A549 (cell line): ENCODE results near the gene CNST. TPM values are rescaled to one million over a fixed set of nuclear protein-coding genes. Genes with fewer than 3 reads are reported as not detected.
"Not testable (repeated sequence)": the region's sequence is repeated elsewhere in the genome, so short reads cannot be mapped to it uniquely, and the experiment has no call there.

Source experiments
- ATAC-seq, 2 experiments: fragments of 200-7000 bp in 1 of 2; fragments of >200 bp in 1 of 2; cut with Nextera tagmentation in 1 of 2; cut with Tn5 transposase in 1 of 2; 3 replicates each; pipeline versions ENCODE4 v1.8.0 to v1.9.1; 2018 to 2020; ENCODE audit warnings: mild to moderate bottlenecking in 1 of 2, moderate library complexity in 1 of 2
- CTCF ChIA-PET: fragments of 300-600 bp; sonication (Branson Sonifier 250); formaldehyde crosslinking; extraction: SDS; loops from one replicate; lab custom pipeline; 2021; ENCODE audit warnings: antibody characterized with exemption, inconsistent platforms; lab: Yijun Ruan, JAX
- POLR2A ChIA-PET: fragments of 350-600 bp; formaldehyde crosslinking; extraction: SDS; loops from one replicate; lab custom pipeline; 2021; ENCODE audit warnings: antibody characterized with exemption, inconsistent platforms; lab: Yijun Ruan, JAX
- DNase-seq, 2 experiments: peaks; one replicate each; pipeline versions ENCODE4 v3.0.0 to v3.0.0-alpha.2; 2011 to 2016; ENCODE audit warnings: low read depth in 1 of 2, low spot score in 1 of 2
- FAIRE-seq: peaks from 2 replicates; lab custom pipeline; 2011; peaks lifted over from hg19 to GRCh38; lab: Jason Lieb, UNC
- H3K27ac ChIP-seq, 2 experiments: fragments of >200 bp; sonication (Bioruptor Twin); formaldehyde crosslinking; 3 replicates each; pipeline ENCODE4 v1.5.1; 2016 to 2017
- H3K4me1 ChIP-seq: fragments of >200 bp; sonication (Bioruptor Twin); formaldehyde crosslinking; 3 replicates; pipeline ENCODE4 v1.6.1; 2016
- H3K4me2 ChIP-seq: fragments of >200 bp; sonication (Bioruptor Twin); formaldehyde crosslinking; 3 replicates; pipeline ENCODE4 v1.6.1; 2016
- H3K4me3 ChIP-seq: fragments of >200 bp; sonication (Bioruptor Twin); formaldehyde crosslinking; 3 replicates; pipeline ENCODE4 v1.5.1; 2016
- H3K9me3 ChIP-seq: fragments of >200 bp; sonication (Bioruptor Twin); formaldehyde crosslinking; 3 replicates; pipeline ENCODE4 v1.6.1; 2016
- BCL3 ChIP-seq: fragments of >200 bp; sonication (Bioruptor Twin); formaldehyde crosslinking; IDR thresholded peaks from 3 replicates; pipeline ENCODE4 v1.6.1; 2016
- E2F6 ChIP-seq: IDR thresholded peaks from 2 replicates; pipeline ENCODE4 v1.6.1; 2012; ENCODE audit warnings: low read depth, borderline replicate concordance
- EHF ChIP-seq: fragments of 250-450 bp; sonication (Bioruptor Pico); IDR thresholded peaks from 2 replicates; pipeline ENCODE4 v1.5.0; 2020; ENCODE audit warnings: mild to moderate bottlenecking
- ELK1 ChIP-seq: fragments of 150-350 bp; IDR thresholded peaks from 2 replicates; pipeline ENCODE4 v1.6.1; 2014; ENCODE audit warnings: low read depth, mild to moderate bottlenecking, low read length
- FOSL2 ChIP-seq, 2 experiments: fragments of 450-650 bp in 1 of 2; fragments of >200 bp in 1 of 2; sonication (Bioruptor Twin) in 1 of 2; formaldehyde crosslinking; IDR thresholded peaks; 2 replicates each; pipeline versions ENCODE4 v1.5.0 to v1.6.1; 2016 to 2020; ENCODE audit warnings: mild to moderate bottlenecking in 1 of 2, moderate library complexity in 1 of 2
- FOXS1 ChIP-seq: fragments of 250-450 bp; sonication (Bioruptor Pico); IDR thresholded peaks from 2 replicates; pipeline ENCODE4 v1.5.0; 2020; ENCODE audit warnings: mild to moderate bottlenecking, moderate library complexity
- HDAC2 ChIP-seq: fragments of 200-600 bp; sonication (generic); IDR thresholded peaks from 2 replicates; pipeline ENCODE4 v1.6.1; 2016
- MYC ChIP-seq: IDR thresholded peaks from 2 replicates; pipeline ENCODE4 v1.6.1; 2012; ENCODE audit warnings: mild to moderate bottlenecking, inconsistent platforms, low read length, improper control_type of control experiment, borderline replicate concordance
- NFE2L2 ChIP-seq: fragments of 150-350 bp; conservative IDR thresholded peaks from 2 replicates; pipeline ENCODE4 v1.6.1; 2014; ENCODE audit warnings: low read length
- NPAS2 ChIP-seq: fragments of 250-450 bp; sonication (Bioruptor Pico); IDR thresholded peaks from 2 replicates; pipeline ENCODE4 v1.8.0; 2022; ENCODE audit warnings: mild to moderate bottlenecking, moderate library complexity, borderline replicate concordance
- NR3C1 ChIP-seq: fragments of >200 bp; sonication (Bioruptor Twin); formaldehyde crosslinking; IDR thresholded peaks from 3 replicates; pipeline ENCODE4 v1.6.1; 2017
- PHF8 ChIP-seq: fragments of 200-600 bp; sonication (generic); IDR thresholded peaks from 2 replicates; pipeline ENCODE4 v1.6.1; 2016; ENCODE audit warnings: low read depth, mild to moderate bottlenecking, antibody characterized with exemption, moderate library complexity, borderline replicate concordance
- POLR2AphosphoS2 ChIP-seq: conservative IDR thresholded peaks from 2 replicates; pipeline ENCODE4 v1.6.1; 2012; ENCODE audit warnings: low read length, improper control_type of control experiment, inconsistent platforms
- RARB ChIP-seq: fragments of 250-450 bp; sonication (Bioruptor Pico); IDR thresholded peaks from 2 replicates; pipeline ENCODE4 v1.8.0; 2021; ENCODE audit warnings: mild to moderate bottlenecking, moderate library complexity
- RFX5 ChIP-seq: fragments of 450-650 bp; IDR thresholded peaks from 2 replicates; pipeline ENCODE4 v1.7.1; 2014; ENCODE audit warnings: antibody characterized with exemption, mild to moderate bottlenecking, moderate library complexity
- SREBF2 ChIP-seq: fragments of 450-650 bp; IDR thresholded peaks from 2 replicates; pipeline ENCODE4 v1.6.1; 2014; ENCODE audit warnings: mild to moderate bottlenecking, moderate library complexity
- ZFP36 ChIP-seq: fragments of 450-650 bp; IDR thresholded peaks from 2 replicates; pipeline ENCODE4 v1.6.1; 2014; ENCODE audit warnings: borderline replicate concordance; ENCODE audit not compliant: partially characterized antibody
- ZNF302 ChIP-seq: fragments of 250-450 bp; sonication (Bioruptor Pico); IDR thresholded peaks from 2 replicates; pipeline ENCODE4 v1.9.0; 2021; ENCODE audit warnings: inconsistent platforms, mild to moderate bottlenecking, moderate library complexity
- WGBS: methylation state at CpG from one replicate; pipeline ENCODE4 v1.1.6; 2017; ENCODE audit errors: missing lambda C conversion rate; 5-methylcytosine and 5-hydroxymethylcytosine counted together
- polyA plus RNA-seq, 4 experiments: library from polyadenylated mRNA; depleted of rRNA in 3 of 4; stranded (reverse); fragments of >200 nt; fragmentation: RNase III in 1 of 4; extraction: RNeasy Plus Mini Kit Qiagen cat#74134 plus additional on column Dnase treatment in 1 of 4; gene quantifications; 2 replicates in 3 of 4; 3 replicates in 1 of 4; pipeline ENCODE4 v1.2.3, GENCODE V29; 2011 to 2017

The CNST gene
- polyA plus RNA-seq, 2 of the 4 experiments (the other 2 are of a cell fraction) = 7.9 to 23.0 TPM

- DNase-seq (no peak), FAIRE-seq (no peak)
- H3K4me1 ChIP-seq = 0 out of 3 replicates have a peak, but pooled peaks cover 8% of the 10 kb centered on the region
- H3K9me3 ChIP-seq = peaks cover 5% of the 10 kb centered on the region; the same call in 1 of the 3 replicates
- CTCF ChIA-PET = no interaction called here
- no peak overlapping the region for H3K27ac ChIP-seq
- no peak overlapping the region for H3K4me3 ChIP-seq
- TF ChIP-seq RFX5 = no peak
- no peak for TF ChIP-seq RARB (CRISPR knock-in tag)
- TF ChIP-seq BCL3 = no peak
- no peak for TF ChIP-seq POLR2AphosphoS2
- TF ChIP-seq, all 56 proteins: peak for 0
- POLR2A ChIA-PET = no interaction called here
- WGBS = 86% methylated on average over 2 of the region's 2 CpGs
- no peak overlapping the region for H3K4me2 ChIP-seq
- ATAC-seq = no peak
Measured at GRCh38 chr1:246600579-246600978, 34.3 kb downstream of the CNST start.

- Histone ChIP-seq H3K27ac (no peak overlapping the region), H3K4me3 (no peak overlapping the region), H3K4me2 (no peak overlapping the region), H3K9me3 (peaks cover 5% of the 10 kb centered on the region; the same call in 1 of the 3 replicates), H3K4me1 (0 out of 3 replicates have a peak, but pooled peaks cover 3% of the 10 kb centered on the region)
- FAIRE-seq = no peak
- POLR2A ChIA-PET = no interaction called here
- TF ChIP-seq ELK1 = no peak
- no peak for TF ChIP-seq PHF8
- no peak for TF ChIP-seq NR3C1
- TF ChIP-seq E2F6 = no peak
- TF ChIP-seq NFE2L2 = no peak
- no peak for TF ChIP-seq MYC
- TF ChIP-seq BCL3 = no peak
- TF ChIP-seq FOSL2 (IDR thresholded peaks at IDR 0.05) = no peak
- no peak for TF ChIP-seq FOSL2 (CRISPR knock-in tag; IDR thresholded peaks at IDR 0.05)
- TF ChIP-seq NPAS2 (CRISPR knock-in tag) = no peak
- no peak for TF ChIP-seq SREBF2
- TF ChIP-seq ZFP36 = no peak
- no peak for TF ChIP-seq ZNF302 (CRISPR knock-in tag)
- no peak for TF ChIP-seq EHF (CRISPR knock-in tag)
- no peak for TF ChIP-seq HDAC2
- TF ChIP-seq FOXS1 (CRISPR knock-in tag) = no peak
- CTCF ChIA-PET = no interaction called here
- 78% methylated on average over 3 of the region's 3 CpGs for WGBS
- no peak for DNase-seq
- ATAC-seq = no peak
Measured at GRCh38 chr1:246602194-246602593, 35.9 kb downstream of the CNST start.

- H3K4me2 ChIP-seq, ATAC-seq, H3K4me3 ChIP-seq, H3K27ac ChIP-seq, DNase-seq, H3K9me3 ChIP-seq, POLR2A ChIA-PET, FAIRE-seq, CTCF ChIA-PET: not testable (repeated sequence)
- WGBS = 96% methylated on average over 19 of the region's 19 CpGs
- peaks cover 20% of the 10 kb centered on the region for H3K4me1 ChIP-seq
Measured at GRCh38 chr1:246605231-246605630, 39.0 kb downstream of the CNST start.
